ENCODE results near the gene ST6GALNAC5.

The ST6GALNAC5 gene

DNA sequence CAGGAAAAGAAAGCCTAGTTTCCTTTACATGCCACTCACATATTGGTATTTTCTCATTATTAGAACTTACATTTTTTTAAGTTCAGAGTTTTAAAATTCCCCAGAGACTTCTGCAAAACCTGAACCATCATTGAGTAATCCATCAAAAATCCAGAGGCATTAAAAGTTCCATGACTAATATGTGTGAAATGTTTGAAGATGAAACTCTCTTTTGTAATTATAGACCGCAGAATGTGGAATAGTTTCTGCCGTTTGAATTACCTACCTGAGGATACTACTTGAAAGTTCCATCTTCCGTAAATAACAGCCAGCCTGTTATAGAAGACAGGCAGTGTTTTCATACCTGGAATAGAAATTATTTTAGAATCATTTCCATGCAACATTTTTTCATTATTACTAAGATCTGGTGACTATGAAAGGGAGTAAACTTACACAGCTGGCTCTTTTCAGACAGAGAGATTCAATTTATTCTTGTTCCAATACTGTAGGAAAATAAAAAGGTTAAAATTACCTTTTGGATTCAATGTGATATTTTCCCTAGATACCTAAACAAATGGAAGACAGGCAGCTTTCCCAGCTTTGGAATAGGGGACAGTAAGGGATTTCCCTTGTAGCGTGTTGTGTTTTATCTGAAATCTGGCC is 131.4 kb downstream of the ST6GALNAC5 start:
- H2AFZ ChIP-seq (ENCODE audit: insufficient read depth, low read length, poor library complexity), result no peak overlapping the region
- no peak overlapping the region for H2BK12ac ChIP-seq (ENCODE audit: low read length)
- no CpG with 5 or more reads among the region's 4 CpGs for WGBS (ENCODE audit: extremely low coverage, insufficient coverage, insufficient read length)
- H3K18ac ChIP-seq (ENCODE audit: low read length), result no peak overlapping the region
- H3K9me3 ChIP-seq (ENCODE audit: insufficient read depth, low read depth, low read length), result no peaks in the 10 kb centered on the region
- no peaks in the 10 kb centered on the region for H3K36me3 ChIP-seq (ENCODE audit: control insufficient read depth in 1 of 2, insufficient read depth in 2 of 2, low read length in 2 of 2)
- H3K27ac ChIP-seq (ENCODE audit: low read depth, low read length), result no peak overlapping the region
- H3K14ac ChIP-seq (ENCODE audit: low read length), result no peak overlapping the region
- no peak overlapping the region for H3K9ac ChIP-seq (ENCODE audit: low read length)
- no peak overlapping the region for H4K8ac ChIP-seq (ENCODE audit: low read depth, low read length)
- no peaks in the 10 kb centered on the region for H3K4me1 ChIP-seq (ENCODE audit: control insufficient read depth in 1 of 2, insufficient read depth in 2 of 2, low read length in 2 of 2)
- no peak overlapping the region for H3K23ac ChIP-seq (ENCODE audit: low read length)
- no peak overlapping the region for H2BK5ac ChIP-seq (ENCODE audit: low read depth, low read length, poor library complexity)
- no peak overlapping the region for H3K4ac ChIP-seq (ENCODE audit: low read depth, low read length)
- no peak overlapping the region for H2AK5ac ChIP-seq (ENCODE audit: low read length)
- DNase-seq, result peak; percentile 41 to 95
- no peaks in the 10 kb centered on the region for H3K79me1 ChIP-seq (ENCODE audit: low read length)
- no peaks in the 10 kb centered on the region for H3K27me3 ChIP-seq (ENCODE audit: insufficient read depth, low read length)
- H3K4me3 ChIP-seq (ENCODE audit: low read depth, low read length), result no peak overlapping the region
- H4K91ac ChIP-seq (ENCODE audit: low read depth, low read length), result no peak overlapping the region
- H3K79me2 ChIP-seq (ENCODE audit: control insufficient read depth, insufficient read depth, low read length, poor library complexity), result no peaks in the 10 kb centered on the region
- no peak overlapping the region for H2BK120ac ChIP-seq (ENCODE audit: insufficient read depth, low read length, poor library complexity)
- no peak overlapping the region for H4K12ac ChIP-seq (ENCODE audit: low read depth, low read length)
- no peak overlapping the region for H3K4me2 ChIP-seq (ENCODE audit: low read length)

DNA sequence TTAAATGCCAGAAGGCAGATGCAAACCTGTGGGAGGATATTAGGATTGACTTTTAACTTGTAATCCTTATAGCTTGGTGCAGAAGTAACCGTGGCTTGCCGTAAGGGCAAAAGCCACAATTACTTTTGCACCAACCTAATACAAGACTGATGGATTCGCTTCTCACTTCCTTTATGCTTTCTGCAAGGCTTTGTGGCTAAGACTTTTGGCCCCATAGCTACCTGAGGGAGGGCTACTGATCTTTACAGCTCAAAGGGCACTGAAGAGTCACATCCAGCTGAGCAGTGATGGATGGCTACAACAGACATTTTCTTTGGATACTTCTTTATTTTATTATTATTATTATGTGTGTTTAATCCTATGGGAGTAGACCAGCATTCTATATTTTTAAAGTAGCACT is 140.4 kb downstream of the ST6GALNAC5 start:
- Histone ChIP-seq H2AK5ac (ENCODE audit: low read length) (no peak overlapping the region), H3K4ac (ENCODE audit: low read depth, low read length) (no peak overlapping the region), H4K12ac (ENCODE audit: low read depth, low read length) (no peak overlapping the region), H4K8ac (ENCODE audit: low read depth, low read length) (no peak overlapping the region), H3K4me3 (ENCODE audit: low read depth, low read length) (no peak overlapping the region), H3K27me3 (ENCODE audit: insufficient read depth, low read length) (no peaks in the 10 kb centered on the region), H2BK12ac (ENCODE audit: low read length) (no peak overlapping the region), H3K9ac (ENCODE audit: low read length) (no peak overlapping the region), H3K79me1 (ENCODE audit: low read length) (no peaks in the 10 kb centered on the region), H3K27ac (ENCODE audit: low read depth, low read length) (no peak overlapping the region), H3K14ac (ENCODE audit: low read length) (no peak overlapping the region), H3K9me3 (ENCODE audit: insufficient read depth, low read depth, low read length) (no peaks in the 10 kb centered on the region), H2BK120ac (ENCODE audit: insufficient read depth, low read length, poor library complexity) (no peak overlapping the region), H3K4me2 (ENCODE audit: low read length) (no peak overlapping the region), H4K91ac (ENCODE audit: low read depth, low read length) (no peak overlapping the region), H2BK5ac (ENCODE audit: low read depth, low read length, poor library complexity) (no peak overlapping the region), H3K18ac (ENCODE audit: low read length) (no peak overlapping the region), H3K23ac (ENCODE audit: low read length) (no peak overlapping the region), H3K79me2 (ENCODE audit: control insufficient read depth, insufficient read depth, low read length, poor library complexity) (no peaks in the 10 kb centered on the region), H2AFZ (ENCODE audit: insufficient read depth, low read length, poor library complexity) (no peak overlapping the region), H3K36me3 (ENCODE audit: control insufficient read depth in 1 of 2, insufficient read depth in 2 of 2, low read length in 2 of 2) (no peaks in the 10 kb centered on the region), H3K4me1 (ENCODE audit: control insufficient read depth in 1 of 2, insufficient read depth in 2 of 2, low read length in 2 of 2) (no peaks in the 10 kb centered on the region)
- no CpG with 5 or more reads among the region's 3 CpGs for WGBS (ENCODE audit: extremely low coverage, insufficient coverage, insufficient read length)
- no peak for DNase-seq

DNA sequence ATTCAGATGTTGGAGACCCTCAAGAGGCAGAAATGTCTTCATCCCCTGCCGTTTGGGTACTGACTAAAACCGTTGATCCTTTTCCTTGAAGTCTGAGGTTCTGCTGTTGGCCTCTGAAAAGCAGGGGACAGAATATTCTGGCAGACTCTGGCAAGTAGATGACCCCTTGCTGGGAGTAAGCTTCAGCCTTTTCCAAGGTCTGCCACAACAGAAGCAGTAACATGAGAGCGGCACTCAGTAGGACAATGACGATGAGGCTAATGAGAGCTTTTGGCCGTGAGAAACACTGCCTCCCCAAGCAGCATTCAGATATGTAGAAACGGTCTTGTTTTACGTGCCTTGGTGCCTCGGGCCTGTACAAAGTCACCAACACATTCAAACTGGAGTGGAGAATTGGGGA is 143.7 kb downstream of the ST6GALNAC5 start:
- H3K9me3 ChIP-seq (ENCODE audit: insufficient read depth, low read depth, low read length), result no peaks in the 10 kb centered on the region
- no peak overlapping the region for H4K12ac ChIP-seq (ENCODE audit: low read depth, low read length)
- no peak overlapping the region for H2BK5ac ChIP-seq (ENCODE audit: low read depth, low read length, poor library complexity)
- H3K14ac ChIP-seq (ENCODE audit: low read length), result no peak overlapping the region
- H3K4me1 ChIP-seq (ENCODE audit: control insufficient read depth in 1 of 2, insufficient read depth in 2 of 2, low read length in 2 of 2), result no peaks in the 10 kb centered on the region
- no peak overlapping the region for H3K27ac ChIP-seq (ENCODE audit: low read depth, low read length)
- H4K8ac ChIP-seq (ENCODE audit: low read depth, low read length), result no peak overlapping the region
- H3K23ac ChIP-seq (ENCODE audit: low read length), result no peak overlapping the region
- no peak overlapping the region for H2AFZ ChIP-seq (ENCODE audit: insufficient read depth, low read length, poor library complexity)
- H3K4ac ChIP-seq (ENCODE audit: low read depth, low read length), result no peak overlapping the region
- H3K36me3 ChIP-seq (ENCODE audit: control insufficient read depth in 1 of 2, insufficient read depth in 2 of 2, low read length in 2 of 2), result no peaks in the 10 kb centered on the region
- WGBS (ENCODE audit: extremely low coverage, insufficient coverage, insufficient read length), result no CpG with 5 or more reads among the region's 8 CpGs
- H2BK12ac ChIP-seq (ENCODE audit: low read length), result no peak overlapping the region
- no peak overlapping the region for H2AK5ac ChIP-seq (ENCODE audit: low read length)
- no peaks in the 10 kb centered on the region for H3K79me2 ChIP-seq (ENCODE audit: control insufficient read depth, insufficient read depth, low read length, poor library complexity)
- no peak overlapping the region for H3K18ac ChIP-seq (ENCODE audit: low read length)
- H3K4me3 ChIP-seq (ENCODE audit: low read depth, low read length), result no peak overlapping the region
- no peaks in the 10 kb centered on the region for H3K27me3 ChIP-seq (ENCODE audit: insufficient read depth, low read length)
- no peak overlapping the region for H4K91ac ChIP-seq (ENCODE audit: low read depth, low read length)
- no peak for DNase-seq
- H2BK120ac ChIP-seq (ENCODE audit: insufficient read depth, low read length, poor library complexity), result no peak overlapping the region
- no peaks in the 10 kb centered on the region for H3K79me1 ChIP-seq (ENCODE audit: low read length)
- H3K4me2 ChIP-seq (ENCODE audit: low read length), result no peak overlapping the region
- no peak overlapping the region for H3K9ac ChIP-seq (ENCODE audit: low read length)

DNA sequence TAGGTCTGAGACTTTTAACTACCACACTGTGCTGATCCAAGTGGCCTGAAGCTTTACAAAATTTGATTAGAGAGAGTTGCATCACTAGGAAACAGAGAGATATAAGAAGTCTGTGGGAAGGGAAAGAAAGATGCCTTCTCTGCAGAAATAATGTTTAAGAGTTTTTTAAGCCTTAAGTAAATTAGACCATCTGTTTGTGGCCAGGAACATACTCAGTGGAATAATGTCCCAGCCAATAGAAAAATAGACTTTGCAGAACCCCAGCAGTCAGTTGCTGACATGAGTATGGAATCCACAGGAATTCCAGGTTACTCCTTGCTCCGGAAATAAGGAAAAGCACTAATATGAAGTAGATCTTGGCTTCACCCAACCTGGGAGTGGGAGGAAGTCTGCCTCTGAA is 144.8 kb downstream of the ST6GALNAC5 start:
- no peak overlapping the region for H2AFZ ChIP-seq (ENCODE audit: insufficient read depth, low read length, poor library complexity)
- no peaks in the 10 kb centered on the region for H3K27me3 ChIP-seq (ENCODE audit: insufficient read depth, low read length)
- H3K4me2 ChIP-seq (ENCODE audit: low read length), result no peak overlapping the region
- H3K4me3 ChIP-seq (ENCODE audit: low read depth, low read length), result no peak overlapping the region
- H3K79me2 ChIP-seq (ENCODE audit: control insufficient read depth, insufficient read depth, low read length, poor library complexity), result no peaks in the 10 kb centered on the region
- H3K18ac ChIP-seq (ENCODE audit: low read length), result no peak overlapping the region
- no peak overlapping the region for H3K9ac ChIP-seq (ENCODE audit: low read length)
- no peak overlapping the region for H2BK120ac ChIP-seq (ENCODE audit: insufficient read depth, low read length, poor library complexity)
- H4K12ac ChIP-seq (ENCODE audit: low read depth, low read length), result no peak overlapping the region
- H3K4ac ChIP-seq (ENCODE audit: low read depth, low read length), result no peak overlapping the region
- H4K91ac ChIP-seq (ENCODE audit: low read depth, low read length), result no peak overlapping the region
- H2AK5ac ChIP-seq (ENCODE audit: low read length), result no peak overlapping the region
- WGBS (ENCODE audit: extremely low coverage, insufficient coverage, insufficient read length), result no CpG with 5 or more reads among the region's 1 CpG
- no peak for DNase-seq
- no peaks in the 10 kb centered on the region for H3K36me3 ChIP-seq (ENCODE audit: control insufficient read depth in 1 of 2, insufficient read depth in 2 of 2, low read length in 2 of 2)
- no peak overlapping the region for H3K14ac ChIP-seq (ENCODE audit: low read length)
- H3K79me1 ChIP-seq (ENCODE audit: low read length), result no peaks in the 10 kb centered on the region
- no peak overlapping the region for H2BK5ac ChIP-seq (ENCODE audit: low read depth, low read length, poor library complexity)
- no peak overlapping the region for H3K27ac ChIP-seq (ENCODE audit: low read depth, low read length)
- H2BK12ac ChIP-seq (ENCODE audit: low read length), result no peak overlapping the region
- H4K8ac ChIP-seq (ENCODE audit: low read depth, low read length), result no peak overlapping the region
- H3K4me1 ChIP-seq (ENCODE audit: control insufficient read depth in 1 of 2, insufficient read depth in 2 of 2, low read length in 2 of 2), result no peaks in the 10 kb centered on the region
- no peaks in the 10 kb centered on the region for H3K9me3 ChIP-seq (ENCODE audit: insufficient read depth, low read depth, low read length)
- H3K23ac ChIP-seq (ENCODE audit: low read length), result no peak overlapping the region

Data from trophoblast cell (in vitro differentiated cells and primary cell).